Kidney glomerular epithelial cell (primary cell): ENCODE measurements around the gene SFXN3.
"Not testable (repeated sequence)": the region's sequence is repeated elsewhere in the genome, so short reads cannot be mapped to it uniquely, and the experiment has no call there.

Source experiments
- DNase-seq: peaks from one replicate; lab custom pipeline; 2025; lab: John Stamatoyannopoulos, UW

The SFXN3 gene

DNA sequence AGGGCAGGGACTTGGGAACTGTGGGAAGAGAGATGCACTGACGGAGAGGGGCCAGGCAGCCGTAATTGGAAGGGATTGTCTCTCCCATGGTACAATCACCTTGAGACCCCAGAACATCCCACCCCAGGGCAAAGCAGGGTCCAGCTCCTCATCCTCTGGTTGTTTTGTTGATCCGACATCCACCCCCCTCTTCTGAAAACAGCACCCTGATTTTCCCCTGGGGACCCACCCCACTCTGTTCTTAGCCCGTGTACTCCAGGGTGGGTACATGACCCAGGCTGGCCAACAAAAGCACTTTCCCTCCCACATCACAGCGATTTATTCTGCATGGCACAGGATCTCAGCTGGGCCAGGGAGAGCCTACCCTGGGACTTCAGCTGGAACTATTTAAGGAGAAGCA is 14.2 kb upstream of the SFXN3 start:
- no peak for DNase-seq

DNA sequence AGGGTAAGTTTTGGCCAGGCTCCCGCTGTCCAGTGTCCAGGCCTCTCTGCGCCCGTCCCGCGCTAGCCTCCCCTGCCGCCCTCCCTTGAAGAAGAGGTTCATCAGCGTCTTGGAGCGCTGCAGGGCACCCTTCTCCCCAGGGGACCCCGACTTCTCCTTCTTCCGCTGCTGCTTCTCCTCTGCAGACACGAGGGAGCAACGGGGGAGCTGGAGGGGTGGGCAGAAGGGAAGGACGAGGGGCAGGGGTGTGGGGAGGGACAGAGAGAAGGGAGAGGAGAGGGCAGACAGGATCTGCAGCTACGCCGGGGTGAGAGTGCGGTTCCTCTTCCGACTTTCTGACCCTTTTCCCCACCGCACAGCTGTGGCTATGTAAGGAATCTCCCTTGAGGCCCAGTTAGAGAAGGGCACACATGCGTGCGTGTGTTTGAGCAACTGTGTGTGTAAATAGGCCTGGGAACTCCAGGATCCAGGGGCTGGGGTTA is 12.9 kb upstream of the SFXN3 start:
- DNase-seq, result no peak

DNA sequence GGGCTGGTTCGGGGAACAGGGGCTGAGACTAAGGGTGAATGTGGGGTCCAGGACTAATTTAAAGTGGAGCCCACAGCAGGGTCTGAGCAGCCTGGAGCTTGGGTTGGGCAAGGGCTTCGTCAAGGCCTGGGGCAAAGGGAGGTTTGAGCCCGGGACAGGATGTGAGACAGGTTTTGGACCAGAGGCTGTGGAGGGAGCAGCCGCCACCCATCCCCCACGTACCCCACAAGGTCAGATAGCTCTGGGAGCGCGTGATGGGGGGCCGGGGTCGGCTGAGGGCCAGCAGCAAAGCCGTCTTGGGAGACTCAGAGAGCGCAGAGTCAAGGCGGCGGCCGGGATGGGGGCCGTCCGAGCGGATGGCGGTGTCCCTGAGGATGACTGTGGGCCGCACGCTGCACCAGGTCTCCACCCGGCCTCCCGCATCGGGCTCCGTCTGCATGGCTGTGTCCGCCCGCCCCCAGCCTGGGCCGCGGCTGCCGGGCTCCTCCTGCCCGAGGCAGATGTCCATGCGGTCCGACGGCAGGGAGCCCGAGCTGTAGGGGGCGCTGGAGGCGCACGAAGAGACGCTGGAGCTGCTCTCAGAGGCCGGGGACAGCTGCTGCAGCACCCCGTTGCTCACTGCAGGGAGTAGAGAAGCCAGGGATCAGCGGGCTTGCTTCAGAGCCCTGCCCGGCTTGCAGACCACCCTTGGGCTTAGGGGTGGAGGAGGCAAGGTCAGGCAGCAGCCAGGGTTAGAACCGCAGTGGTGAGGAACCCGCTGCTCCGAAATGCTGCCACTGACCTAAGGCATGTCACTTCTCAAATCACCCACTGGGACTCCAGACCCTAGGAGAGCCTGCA is 12.2 kb upstream of the SFXN3 start:
- peak; percentile 40 for DNase-seq

DNA sequence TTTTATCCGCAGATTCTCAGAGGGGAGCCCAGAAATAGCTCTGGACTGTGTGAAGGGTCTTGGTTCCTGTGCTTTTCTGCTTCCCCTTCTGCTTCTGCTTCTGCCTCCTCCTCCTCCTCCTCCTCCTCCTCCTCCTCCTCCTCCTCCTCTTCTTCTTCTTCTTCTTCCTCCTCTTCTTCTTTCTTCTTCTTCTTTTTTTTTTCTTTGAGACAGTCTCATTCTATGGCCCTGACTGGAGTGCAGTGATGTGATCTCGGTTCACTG is 11.7 kb upstream of the SFXN3 start:
- no peak for DNase-seq

DNA sequence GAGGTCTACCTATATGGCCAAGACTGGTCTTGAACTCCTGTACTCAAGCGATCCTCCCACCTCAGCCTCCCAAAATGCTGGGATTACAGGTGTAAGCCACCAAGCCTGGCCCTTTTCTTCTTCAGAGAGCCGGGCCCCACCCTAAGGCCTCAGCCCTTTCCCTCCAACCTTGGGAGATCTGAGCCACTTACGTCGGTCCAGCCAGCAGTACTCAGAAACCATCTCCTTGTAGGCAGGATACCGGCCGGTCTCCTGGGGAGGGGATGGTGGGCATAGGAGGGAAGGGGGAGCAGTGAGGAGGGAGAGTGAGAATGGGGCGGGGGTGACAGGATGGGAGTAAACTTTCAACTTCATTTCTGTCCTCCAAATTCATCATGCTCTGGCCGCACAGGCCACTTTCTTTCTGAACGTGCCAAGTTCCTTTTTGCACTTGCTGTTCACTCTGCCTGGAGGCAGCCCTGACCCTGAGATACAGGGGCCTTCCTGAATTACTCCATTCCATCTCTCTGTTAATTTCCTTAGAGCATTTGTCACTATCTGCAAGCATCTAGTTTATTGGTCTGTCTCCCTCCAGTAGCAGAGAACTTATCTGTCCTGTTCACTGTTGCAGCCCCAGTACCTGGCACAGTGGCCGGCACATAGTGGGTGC is 10.5 kb upstream of the SFXN3 start:
- DNase-seq, result no peak

DNA sequence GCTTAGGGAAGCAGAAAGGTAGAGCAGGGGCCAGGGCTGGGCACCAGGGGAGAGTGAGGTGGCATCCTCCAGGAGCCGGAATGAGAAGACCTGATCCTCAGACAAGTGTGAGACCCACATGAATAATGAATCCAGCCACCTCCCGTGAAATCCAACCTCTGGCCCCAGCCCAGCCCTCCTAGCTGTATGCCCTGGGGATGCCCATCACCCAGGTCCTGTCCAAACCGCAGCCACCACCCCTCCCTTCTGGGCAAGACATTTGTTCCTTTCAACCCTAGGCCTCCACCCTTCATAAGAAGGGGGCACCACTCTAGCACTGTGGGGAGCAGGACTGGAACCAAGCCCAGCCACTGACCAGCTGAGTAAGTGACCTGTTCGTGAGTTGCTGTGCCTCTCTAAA is 9.8 kb upstream of the SFXN3 start:
- DNase-seq, result no peak

DNA sequence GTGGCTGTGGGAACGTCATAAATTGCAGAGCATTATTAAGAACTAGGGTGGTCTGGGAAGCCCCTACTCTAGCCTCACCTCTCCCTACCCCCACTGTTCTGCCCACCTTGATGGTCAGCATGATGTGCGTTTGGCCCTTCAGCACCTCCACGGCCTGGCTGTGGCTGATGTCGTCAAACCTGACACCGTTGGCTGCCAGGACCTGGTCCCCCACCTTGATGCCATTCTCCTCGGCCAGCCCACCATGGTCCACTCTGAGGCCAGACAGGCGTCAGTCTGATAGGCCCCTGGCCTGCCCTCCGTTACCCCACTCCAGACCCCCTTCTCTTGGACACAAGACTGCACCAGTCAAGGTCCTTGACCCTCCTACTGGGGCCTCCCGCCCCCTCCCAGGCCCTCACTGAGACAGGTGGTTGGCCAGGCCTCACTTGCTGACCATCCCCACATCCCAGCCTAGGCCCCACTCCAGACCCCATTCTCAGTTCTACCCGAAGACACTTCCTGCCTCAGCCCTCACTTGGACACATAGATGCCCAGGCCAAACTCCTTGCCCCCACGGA is 9.3 kb upstream of the SFXN3 start:
- no peak for DNase-seq

DNA sequence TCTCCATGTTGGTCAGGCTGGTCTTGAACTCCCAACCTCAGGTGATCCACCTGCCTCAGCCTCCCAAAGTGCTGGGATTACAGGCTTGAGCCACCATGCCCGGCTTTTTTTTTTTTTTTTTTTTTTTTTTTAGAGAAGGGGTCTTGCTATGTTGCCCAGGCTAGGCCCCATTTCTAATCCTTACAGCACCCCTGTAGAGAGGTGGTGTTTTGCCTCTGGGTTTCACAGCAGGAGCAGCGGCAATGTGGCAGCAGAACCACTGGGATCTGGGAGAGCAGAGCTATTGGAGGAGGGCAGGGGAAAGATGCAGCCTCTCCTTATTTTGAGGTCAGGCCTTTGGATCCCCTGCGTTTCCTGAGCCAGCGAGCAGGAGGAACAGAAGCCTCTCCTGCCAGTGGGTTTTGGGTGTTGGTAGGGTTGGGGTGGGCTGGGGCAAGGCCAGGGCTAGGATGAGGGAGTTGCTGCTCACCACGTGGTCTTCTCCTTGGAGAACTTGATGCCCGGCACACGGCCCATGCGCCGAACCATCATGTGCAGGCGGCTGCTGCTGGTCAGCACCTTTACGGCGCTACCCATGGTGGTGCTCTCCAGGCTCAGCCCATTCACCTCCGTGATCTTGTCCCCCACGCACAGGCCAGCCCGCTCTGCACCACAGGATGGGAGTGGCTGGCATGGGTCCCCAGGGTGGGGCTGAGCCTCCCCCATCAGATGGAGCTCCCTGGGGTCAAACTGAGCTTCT is 7.9 kb upstream of the SFXN3 start:
- DNase-seq, result no peak

DNA sequence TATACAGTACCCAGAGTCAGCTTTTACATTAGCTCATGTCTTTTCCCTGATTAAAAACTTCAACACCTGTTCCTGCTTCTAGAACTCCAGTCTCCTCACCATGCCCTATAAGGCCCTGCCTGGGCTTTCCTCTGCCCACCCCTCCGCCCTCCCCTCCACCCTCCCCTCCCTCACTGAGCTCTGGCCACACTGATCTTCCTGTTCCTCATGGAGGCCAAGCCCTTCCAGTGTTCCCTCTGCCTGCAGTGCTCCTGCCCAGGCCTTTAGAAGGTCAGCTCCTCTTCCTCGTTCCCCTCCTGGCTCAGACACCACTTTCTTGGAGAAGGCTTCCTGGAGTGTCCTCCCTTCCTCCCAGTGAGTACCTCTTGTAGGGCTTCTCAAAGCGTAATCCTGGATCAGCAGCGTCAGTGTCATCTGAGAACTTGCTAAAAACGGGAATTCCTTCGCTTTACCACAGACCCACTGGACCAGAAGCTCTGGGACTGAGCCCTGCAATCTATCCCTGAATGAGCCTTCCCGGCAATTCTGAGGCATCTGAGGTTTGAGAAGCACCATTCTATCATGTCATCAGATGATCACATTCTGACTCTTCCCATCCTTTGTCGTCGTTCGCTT is 3.8 kb upstream of the SFXN3 start:
- no peak for DNase-seq

DNA sequence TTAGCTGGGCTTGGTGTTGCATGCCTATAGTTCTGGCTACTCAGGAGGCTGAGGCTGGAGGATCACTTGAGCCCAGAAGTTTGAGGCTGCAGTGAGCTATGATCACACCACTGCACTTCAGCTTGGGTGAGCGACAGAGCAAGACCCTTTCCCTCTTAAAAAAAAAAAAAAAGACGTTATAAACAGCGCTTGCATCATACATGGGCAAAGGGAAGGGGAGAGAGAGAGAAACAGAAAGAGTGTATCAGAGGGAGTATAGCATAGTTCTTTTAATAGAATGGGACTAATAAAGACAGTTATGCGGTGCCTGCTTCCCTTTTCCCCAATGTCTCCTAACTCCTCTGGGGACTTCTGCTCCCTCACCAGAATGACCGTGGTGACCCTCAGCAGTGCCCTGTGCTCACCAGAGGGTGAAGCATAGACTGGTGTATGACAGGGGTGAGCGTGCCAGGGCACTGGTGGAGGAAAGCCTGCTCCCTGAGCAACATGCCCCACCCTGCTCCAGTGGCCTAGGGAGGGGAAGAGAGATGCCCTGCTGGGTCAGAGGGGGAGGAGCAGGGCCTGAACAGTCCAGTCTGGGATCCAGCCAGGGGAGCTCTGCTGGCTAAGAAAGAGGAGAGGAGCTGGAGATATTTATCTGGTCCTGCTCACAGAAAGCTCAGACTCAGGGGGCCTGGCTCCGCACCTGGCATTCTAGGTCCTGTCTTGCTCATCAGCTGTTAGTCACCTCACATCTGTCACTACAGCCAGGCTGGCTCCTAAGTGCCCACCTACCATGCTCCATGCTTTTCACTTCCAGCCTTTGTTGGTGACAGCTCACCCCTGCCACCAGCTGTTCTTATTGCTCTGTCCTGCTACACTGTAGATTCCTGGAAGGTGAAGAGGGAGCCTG is 2.3 kb upstream of the SFXN3 start:
- DNase-seq, result no peak

DNA sequence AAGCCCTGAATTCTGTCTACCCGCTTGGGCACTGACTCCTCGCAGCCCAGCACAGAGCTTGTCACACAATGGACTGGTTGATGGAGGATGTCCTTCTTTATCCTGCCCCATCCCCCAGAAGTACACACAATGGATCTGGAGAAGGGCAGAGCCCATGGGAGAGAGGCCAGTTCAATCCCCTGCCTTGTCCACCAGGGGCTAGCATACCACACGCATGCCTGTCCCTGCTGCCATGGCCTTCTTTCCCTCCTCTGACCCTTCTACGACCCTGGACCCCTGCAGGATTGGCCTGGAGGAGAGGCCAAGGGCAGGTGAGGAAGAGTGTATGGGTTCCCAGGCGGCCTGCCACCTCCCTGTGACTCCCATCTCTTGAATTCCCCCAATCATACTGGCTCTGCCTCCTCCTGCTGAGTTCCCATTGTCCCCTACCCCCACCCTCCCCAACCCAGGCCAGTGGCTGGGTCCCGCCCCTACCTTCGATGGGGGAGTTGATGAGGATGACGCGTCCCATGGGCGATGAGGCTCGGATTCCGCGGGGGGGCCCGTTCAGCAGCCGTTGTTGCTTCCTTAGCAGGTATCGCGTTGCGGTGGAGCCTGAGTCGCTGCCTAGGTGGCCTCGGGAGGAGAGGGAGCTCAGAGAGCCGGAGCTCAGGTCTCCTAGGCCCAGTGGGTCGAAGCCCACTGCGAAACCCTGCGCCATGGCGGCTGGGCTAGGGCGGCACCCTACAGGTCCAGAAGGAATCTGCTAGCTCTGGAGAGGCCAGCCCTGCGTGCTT is 1.3 kb upstream of the SFXN3 start:
- no peak for DNase-seq

DNA sequence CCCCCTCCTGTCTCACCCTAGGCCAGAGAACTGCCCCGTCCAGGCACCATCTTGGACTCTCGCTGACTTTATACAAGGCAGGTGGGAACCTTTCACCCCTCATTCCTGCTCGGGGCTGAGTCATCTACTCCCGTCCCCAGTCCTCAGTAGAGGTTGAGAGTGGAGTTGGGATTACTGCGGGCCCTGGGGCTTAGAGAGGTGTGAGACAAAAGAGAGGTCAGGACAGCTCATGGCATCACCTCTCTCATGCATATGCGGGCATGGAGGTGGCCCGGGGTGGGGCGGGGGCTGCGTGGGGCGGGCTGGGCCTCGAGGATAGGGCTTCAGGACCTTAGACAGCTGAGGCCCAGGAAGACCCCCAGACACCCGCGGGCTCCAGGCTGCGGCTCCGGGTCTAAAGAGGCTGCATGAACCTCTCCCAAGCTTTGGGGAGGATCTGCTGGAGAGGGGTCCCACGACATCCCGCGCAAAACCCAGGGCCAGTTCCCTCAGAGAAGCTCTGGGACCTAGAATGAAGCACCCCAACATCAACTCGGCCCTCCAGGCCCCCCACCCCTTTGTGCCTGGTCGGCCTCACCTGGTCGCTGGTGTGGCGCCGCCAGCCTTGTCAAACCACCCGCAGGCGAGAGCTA is 422 bp upstream of the SFXN3 start:
- no peak for DNase-seq

DNA sequence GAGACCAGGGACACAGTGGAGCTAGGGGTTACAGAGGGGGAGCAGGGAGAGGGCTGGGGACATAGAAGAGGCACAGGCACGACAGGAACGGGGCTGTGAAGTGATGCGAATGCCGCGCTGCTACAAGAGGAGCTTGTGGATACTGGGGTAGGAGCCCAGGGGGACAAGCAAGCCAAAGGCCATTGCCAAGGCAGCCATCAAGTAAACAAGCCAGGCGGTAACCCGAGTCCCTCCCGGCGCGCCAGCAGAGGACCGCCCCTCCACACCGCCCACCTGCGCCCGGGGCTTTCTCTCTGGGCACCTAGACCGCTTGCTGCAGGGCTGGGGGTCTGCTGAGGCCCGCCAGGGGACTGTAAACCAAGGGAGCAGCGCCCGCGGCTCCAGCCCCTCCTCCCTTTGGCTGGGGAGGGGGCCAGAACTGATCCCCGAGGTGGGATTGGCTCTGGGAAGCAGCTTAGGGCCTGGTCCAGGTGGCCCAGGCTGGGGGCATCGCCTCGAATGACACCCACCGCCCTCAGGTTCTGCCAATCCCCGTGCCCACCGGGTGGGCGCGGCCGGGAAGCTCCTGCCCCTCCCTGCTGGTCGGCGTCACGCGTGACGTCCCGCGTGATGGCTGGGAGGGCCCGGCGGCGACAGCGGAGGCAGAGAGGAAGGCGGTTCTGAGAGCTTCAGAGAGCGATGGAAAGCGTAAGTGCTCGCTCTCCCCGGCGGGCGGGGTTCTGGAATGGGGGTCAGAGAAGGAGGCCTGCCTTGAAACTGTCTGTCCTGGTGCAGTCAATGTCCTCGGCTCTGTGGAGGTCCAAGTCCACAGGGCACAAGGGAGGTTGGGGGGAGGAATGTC is 982 bp downstream of the SFXN3 start:
- DNase-seq, result peak; percentile 62

DNA sequence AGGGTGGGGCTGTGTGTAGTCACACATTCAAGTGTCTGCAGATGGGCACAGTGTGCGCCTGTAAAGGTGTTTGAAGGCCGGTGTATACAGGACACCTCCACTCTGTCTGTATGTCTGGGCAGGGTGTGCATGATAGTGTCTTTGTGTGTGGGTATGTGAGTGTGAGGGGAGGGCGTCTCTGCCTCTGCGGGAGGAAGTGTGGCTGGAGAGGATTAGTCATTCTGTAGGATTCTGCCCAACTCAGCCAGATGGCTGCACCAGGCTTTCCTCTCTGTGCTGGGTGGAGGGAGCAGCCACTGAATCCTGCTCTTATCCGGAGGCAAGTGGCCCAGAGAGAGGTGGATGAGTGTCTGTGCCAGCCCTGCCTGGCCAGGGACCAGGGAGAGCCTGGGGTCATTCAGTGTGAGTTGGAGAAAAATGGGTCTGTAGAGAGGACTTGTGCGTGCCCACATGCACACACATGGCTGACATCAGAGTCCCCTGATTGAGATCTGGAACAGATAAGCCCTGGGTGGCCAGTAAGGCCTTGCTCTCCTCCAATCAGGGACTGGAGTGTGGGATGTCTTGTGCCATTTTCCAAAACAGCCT is 1.7 kb downstream of the SFXN3 start:
- DNase-seq, result peak; percentile 74

DNA sequence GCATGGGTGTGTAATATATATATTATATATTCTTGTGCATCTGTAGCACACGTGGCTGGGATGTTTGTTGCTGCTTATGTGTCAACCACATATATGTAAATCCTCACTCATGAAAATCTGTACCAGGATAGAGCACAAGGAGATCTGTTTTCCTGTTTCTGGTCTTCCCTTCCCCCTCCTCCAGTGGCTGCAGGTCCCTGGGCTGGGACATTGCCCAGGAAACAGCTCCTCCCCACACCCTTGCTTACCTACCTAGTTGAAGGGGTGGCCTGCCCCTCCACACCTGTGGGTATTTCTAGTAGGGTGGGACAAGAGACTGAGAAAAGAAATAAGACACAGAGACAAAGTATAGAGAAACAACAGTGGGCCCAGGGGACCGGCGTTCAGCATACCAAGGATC is 2.2 kb downstream of the SFXN3 start:
- no peak for DNase-seq

DNA sequence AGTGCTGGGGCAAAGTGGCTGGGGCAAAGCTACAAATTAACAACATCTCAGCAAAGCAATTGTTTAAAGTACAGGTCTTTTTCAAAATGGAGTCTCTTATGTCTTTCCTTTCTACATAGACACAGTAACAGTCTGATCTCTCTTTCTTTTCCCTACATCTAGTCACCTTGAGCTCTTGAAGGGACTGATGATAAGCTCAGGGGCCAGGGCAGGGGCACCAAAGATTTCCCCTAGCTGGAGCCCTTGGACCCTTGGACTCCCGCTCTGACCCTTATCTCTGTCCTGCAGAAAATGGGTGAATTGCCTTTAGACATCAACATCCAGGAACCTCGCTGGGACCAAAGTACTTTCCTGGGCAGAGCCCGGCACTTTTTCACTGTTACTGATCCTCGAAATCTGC is 3.4 kb downstream of the SFXN3 start:
- not testable (repeated sequence) for DNase-seq

DNA sequence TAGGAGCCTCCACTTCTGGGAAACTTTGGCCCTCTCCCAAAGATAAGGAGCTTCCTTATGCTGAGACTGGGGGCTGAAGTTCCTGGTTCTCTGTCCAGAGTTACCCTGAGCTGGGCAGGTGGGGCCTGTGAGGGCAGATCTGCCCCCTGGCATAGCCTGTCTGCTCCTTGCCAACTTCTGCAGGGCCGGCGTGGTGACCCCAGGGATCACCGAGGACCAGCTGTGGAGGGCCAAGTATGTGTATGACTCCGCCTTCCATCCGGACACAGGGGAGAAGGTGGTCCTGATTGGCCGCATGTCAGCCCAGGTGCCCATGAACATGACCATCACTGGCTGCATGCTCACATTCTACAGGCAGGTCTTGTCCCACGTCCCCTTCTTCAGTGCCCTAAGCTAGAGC is 4.3 kb downstream of the SFXN3 start:
- no peak for DNase-seq

DNA sequence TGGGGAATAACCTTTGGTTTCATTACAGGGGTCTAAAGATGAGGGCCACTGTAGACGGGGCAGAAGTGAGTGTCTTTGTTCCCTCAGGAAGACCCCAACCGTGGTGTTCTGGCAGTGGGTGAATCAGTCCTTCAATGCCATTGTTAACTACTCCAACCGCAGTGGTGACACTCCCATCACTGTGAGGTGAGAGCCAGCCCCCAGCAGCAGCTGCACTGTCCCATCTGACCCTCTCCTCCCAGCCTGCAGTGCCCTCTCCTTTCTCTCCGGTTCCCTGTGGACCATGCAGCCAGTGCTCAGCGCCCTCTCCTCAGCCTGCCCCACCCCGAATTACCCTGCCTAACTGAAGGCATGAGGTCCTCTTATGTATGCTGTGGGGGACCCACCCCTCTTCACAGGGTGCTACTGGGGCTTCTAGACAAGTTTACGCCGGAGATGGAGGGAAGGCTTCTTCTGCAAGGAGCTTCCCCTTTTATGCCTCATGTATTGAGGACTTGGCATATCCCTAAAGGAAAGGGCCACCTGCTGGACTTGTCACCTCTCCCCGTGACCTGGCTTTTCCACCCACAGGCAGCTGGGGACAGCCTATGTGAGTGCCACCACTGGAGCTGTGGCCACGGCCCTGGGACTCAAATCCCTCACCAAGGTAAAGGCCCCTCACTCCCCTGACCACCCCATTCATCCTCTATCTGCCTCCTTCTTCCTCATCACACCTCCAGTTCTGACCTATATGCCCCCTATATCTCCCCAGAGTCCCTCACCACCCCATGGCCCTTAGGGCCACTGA is 5.1 kb downstream of the SFXN3 start:
- no peak for DNase-seq
